GM18505 (cell line): ENCODE data around the gene LMF2.

Experiments used
- ATAC-seq: cut with Tn5 transposase; IDR thresholded peaks from one replicate; pipeline ENCODE4 v1.9.1; 2021; ENCODE audit not compliant: unreplicated experiment
- POLR2A ChIP-seq: IDR thresholded peaks from 4 replicates; pipeline ENCODE4 v1.6.1; 2011; ENCODE audit warnings: borderline replicate concordance; ENCODE audit not compliant: insufficient read depth, insufficient read length; ENCODE audit errors: extremely low read depth

LMF2 gene

GRCh38 chr22:50530877-50531545, 23.5 kb upstream of the LMF2 start:
- TF ChIP-seq POLR2A, result peak; percentile 84
- ATAC-seq, result no peak

- no peak for ATAC-seq
- TF ChIP-seq POLR2A, result no peak
Measured at GRCh38 chr22:50530580-50530876, 23.0 kb upstream of the LMF2 start.

- no peak for ATAC-seq
- peak; percentile 50 for TF ChIP-seq POLR2A
Measured at GRCh38 chr22:50529897-50530579, 22.5 kb upstream of the LMF2 start, which contains the start of gene TYMP. TSS of gene TYMP (minus strand) at chr22:50530012. CDS start at chr22:50529709, 303 bp downstream.

GRCh38 chr22:50529416-50529896, 22.0 kb upstream of the LMF2 start:
- no peak for ATAC-seq
- TF ChIP-seq POLR2A, result no peak

GRCh38 chr22:50528682-50529415, 21.3 kb upstream of the LMF2 start:
- no peak for TF ChIP-seq POLR2A
- no peak for ATAC-seq

- ATAC-seq, result no peak
- TF ChIP-seq POLR2A, result peak; percentile 44
Measured at GRCh38 chr22:50527921-50528681, 20.6 kb upstream of the LMF2 start.

- peak; percentile 68 for TF ChIP-seq POLR2A
- no peak for ATAC-seq
Measured at GRCh38 chr22:50526834-50527801, 19.6 kb upstream of the LMF2 start.

GRCh38 chr22:50526108-50526833, 18.8 kb upstream of the LMF2 start:
- TF ChIP-seq POLR2A, result no peak
- ATAC-seq, result peak; percentile 32

GRCh38 chr22:50525858-50526107, 18.3 kb upstream of the LMF2 start:
- ATAC-seq, result no peak
- no peak for TF ChIP-seq POLR2A

GRCh38 chr22:50525104-50525857, 17.8 kb upstream of the LMF2 start, which contains the start of gene SCO2:
TSS of gene SCO2 (minus strand) at chr22:50525598. CDS start at chr22:50524411, 1,187 bp downstream.
- TF ChIP-seq POLR2A, result peak; percentile 84
- peak; percentile 47 for ATAC-seq

- no peak for ATAC-seq
- TF ChIP-seq POLR2A, result peak; percentile 4
Measured at GRCh38 chr22:50524676-50525103, 17.2 kb upstream of the LMF2 start.

GRCh38 chr22:50523806-50524675, 16.5 kb upstream of the LMF2 start:
- TF ChIP-seq POLR2A, result no peak
- no peak for ATAC-seq
